HTERT RPE-1 (cell line): ENCODE measurements around the gene CD46.
"Not testable (repeated sequence)": the region's sequence is repeated elsewhere in the genome, so short reads cannot be mapped to it uniquely, and the experiment has no call there.

Experiments
- in situ Hi-C: fragments of 300-500 bp; cut with MboI; formaldehyde crosslinking; loops from 4 replicates; pipeline ENCODE4 v1.14.3; 2020; ENCODE audit warnings: low sequenced_read_pairs

The CD46 gene

DNA sequence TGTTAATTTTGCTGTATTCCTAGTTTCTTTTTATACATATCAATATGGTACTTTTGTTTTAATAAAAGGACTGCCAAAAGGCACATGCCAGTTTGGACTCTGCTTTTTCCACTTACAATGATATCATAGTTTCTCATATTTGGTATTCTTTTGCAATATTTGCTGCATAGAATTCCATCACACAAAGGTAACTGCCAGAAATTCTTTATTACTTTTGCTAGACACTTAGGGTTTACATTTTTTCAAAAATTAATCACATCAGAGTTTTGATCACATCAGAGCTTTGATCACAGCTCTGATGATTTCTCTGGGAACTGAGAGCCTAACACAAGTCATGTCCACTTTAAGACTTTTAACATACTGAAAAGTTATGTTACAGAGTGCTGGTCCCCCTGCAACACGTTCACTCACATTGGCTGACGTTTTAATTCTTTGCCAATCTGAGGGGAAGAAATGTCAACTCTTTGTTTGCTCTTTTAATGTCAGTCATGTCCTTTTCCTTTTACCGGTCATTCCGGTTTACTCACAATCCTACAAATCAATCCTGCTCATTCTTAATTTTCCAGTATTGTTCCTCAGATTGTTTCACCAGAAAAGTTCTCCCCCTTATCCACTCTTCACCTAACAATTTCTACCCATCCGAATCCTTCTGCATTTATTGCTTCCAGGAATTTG, 1.1 kb upstream of the CD46 start:
- in situ Hi-C loops = no loop called here

DNA sequence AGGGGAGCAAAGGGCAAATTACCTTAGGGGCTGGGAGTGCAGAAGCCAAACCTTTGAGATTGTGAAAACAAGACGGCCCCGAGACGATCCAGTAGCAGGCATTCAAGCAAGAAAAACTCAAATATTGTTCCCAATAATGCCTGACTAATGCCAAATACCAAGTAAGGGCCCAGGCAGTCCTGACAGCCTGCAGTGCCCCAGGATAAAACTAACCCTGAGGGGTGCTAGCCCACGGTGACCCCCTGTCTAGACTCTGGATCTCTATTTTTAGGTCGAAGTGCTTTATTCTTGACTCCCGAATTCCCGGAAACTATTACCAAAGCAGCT, 428 bp upstream of the CD46 start:
- in situ Hi-C loops = not testable (repeated sequence)

DNA sequence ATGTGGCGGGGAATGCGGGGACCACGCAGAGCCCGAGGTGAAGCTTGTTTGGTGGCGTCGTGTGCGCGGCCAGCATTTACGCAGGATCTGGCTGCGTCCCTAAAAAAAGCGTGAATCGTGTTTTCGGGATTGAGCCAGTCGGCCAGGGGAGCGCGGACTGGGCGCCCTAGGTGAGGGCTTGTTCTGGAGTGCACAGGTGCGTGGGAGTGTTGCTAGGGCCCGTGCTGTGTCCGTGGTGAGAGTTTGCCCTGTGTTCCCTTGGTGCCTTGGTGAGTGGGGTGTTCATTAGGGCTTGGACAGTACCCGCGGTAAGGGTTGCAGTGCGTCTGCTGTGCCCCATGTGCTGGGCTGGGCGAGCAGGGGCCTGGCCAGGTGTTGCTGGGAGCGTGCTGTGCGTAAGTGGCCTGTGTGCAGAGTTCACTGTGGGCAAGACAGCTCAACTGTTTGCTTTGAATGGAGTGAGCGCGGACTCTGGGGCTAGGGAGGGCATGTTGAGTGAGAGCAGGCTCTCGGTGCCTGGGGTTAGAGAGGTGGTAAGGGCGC, 673 bp downstream of the CD46 start:
- in situ Hi-C loops = no loop called here

DNA sequence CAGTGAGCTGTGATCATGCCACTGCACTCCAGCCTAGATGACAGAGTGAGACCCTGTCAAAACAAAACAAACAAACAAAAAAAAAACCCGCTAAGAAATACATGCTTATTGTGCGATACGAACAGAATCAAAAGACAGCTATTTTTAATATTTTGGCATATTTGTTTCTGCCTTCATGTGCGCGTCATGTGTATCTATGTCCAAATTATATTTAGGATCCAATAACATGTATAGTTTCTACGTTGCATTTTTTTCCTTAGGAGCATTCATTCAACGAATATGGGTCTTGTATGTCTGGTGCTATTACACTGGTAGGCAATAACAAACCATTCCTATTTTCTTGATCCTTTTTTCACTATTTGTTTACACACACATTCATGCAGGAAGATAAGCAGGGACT, 1.8 kb downstream of the CD46 start:
- in situ Hi-C loops = no loop called here

DNA sequence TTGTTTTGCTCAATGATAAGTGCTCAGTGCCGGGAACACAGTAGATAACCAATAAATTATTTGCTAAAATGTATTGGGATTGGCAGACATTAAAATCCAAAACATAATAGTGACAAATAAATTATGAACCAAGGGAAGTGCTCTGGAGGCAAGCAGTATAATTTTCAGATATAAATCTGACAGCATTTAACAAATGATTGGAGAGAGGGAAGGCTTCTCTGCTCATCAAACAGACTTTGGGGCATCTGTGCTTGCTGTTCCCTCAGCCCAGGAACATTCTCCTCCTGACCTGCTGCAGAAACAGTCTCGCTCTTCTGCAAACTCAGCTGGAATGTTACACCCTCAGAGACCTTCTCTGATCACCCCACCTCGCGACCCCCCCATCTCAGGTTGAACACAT, 2.2 kb downstream of the CD46 start:
- in situ Hi-C loops = no loop called here

DNA sequence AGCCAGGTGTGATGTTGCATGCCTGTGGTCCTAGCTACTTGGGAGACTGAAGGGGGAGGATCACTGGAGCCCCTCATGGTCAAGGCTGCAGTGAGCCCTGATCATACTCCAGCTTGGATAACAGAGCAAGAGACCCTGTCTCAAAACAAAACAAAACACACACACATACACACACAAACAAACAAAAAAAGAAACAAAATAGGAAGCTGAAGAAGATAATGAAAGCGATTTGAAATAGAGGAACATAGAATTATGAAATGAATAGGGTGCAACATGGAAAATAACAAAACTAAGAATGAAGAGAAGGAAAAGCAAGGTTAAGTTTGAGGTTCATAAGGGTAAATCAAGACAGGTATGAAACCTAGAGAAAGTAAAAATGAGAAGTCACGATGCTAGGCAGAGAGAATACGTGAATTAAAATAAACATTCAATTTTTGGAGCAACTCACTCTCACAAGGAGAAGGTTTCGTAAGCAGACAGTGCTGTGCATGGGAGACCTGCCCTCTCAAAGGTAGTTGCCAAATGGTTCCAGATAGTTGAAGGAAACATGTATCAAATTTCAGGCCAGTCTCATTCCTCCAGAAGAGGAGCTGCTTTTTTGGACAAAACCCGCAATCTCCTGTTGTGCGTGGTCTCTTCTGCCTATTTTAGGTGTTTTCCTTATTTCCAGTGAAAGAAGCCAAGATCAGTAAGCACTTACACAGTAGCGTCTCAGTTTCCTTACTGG, 3.3 kb downstream of the CD46 start:
- in situ Hi-C loops = no loop called here

DNA sequence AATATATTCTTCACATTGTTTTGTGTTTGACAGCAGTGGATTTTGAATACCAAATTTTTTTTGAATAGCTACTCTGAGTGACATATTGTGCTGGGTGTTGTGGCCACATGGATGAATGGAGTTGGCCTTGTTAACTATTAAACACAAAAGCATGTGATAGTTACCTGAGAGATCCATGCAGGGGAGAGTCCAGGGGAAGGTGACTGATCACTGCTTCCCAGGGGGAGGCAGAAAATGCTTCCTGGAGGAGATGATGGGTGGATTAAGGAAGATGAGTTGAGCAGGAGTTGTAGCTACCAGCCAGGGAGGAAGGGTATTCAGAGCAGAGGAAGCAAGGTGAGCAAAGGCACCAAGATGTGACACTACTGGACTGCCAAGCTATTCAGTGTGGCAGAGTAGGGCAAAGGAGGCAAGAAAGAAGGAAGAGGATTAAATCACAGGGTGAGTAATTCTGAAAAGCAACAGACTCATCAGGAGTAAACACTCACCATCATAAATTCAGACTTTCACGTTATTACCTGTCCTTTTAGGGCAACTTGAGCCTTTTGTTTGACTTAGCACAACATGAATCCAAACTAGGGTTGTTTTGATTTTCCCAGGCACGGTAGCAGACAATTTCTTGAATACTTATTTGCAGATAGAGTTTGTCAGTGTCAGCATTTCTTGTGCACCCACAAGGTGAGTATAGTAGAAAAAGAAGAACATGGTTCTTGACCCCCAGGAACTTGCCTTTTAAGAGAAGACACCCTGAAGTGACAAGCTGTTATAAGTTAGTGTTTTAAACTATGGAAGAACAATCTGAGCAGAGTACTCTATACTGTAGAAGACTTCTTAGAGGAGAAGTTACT, 4.2 kb downstream of the CD46 start:
- in situ Hi-C loops = no loop called here

DNA sequence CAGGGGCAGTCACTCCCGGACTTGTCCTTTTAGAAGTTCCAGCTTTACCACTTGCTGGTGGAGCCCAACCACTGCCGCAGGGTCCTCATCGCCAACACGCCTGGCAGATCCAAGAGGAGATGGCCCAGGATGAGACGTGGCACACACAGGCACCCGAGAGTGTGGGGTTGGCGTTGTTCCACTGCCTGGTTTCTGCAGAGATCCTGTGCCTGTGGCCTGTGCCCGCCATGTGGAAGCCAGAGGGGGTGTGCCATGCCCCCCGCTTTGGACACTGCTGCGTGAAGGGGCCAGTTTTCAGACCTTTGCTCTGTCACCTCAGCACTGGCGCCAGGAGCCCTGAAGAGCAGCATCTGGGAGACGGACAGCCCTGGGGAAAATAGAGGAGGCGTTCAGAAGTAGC, 10.8 kb downstream of the CD46 start:
- in situ Hi-C loops = no loop called here

DNA sequence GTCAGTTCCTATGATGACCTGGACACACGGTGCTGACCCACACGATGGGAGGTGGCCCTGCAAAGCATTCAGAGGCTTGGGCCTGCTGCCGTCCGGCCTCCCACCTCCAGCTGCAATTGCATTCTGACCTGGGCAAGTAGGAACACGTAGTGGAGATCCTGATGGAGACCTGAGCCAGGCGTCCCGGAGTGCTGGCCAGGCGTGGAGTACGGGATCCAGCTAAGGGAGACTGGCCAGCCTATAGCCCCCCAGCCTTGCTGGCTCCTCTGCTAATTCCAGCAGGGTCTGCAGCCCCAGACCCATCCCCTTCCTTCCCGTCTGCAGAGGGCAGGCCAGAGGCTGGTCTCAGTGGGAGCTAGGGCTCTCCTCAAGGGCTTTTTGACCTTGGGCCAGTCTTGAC, 11.2 kb downstream of the CD46 start:
- in situ Hi-C loops = no loop called here

DNA sequence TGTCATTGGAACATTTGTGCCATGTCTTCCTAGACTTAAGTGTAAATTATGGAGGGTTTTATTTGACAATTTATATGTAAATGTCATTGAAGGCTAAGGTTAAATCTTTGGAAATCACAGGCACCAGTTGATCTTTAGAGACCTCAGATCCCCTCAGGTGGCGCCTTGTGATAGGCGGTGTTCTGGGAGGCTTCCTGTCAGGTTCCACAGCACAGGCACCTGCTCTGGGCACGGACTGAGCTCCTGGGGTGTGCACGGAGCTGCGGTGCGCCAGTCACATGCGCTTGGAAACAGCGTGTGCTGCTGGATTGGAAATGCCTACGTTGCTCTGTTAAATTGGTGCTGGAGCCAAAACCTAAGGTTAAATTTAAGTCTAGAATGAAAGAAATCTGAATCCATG, 12.1 kb downstream of the CD46 start:
- in situ Hi-C loops = no loop called here

DNA sequence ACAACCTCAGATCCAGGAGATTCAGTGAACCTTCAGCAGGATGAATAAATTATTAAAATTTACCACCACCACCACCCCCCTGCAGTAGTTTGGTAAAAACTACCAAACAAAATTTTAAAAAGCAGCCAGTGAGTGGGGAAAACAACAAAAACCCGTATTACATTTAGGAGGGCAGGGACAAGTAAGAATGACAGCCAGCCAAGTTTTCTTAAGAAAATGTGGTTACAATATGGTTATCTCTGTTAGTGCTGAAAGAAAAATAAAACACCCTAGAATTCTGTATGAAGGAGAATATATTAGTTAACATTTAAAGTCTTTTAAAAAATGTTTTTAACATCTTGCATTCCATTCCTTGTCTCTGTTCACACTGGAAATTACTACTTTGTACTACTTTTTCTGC, 14.7 kb downstream of the CD46 start:
- in situ Hi-C loops = no loop called here

DNA sequence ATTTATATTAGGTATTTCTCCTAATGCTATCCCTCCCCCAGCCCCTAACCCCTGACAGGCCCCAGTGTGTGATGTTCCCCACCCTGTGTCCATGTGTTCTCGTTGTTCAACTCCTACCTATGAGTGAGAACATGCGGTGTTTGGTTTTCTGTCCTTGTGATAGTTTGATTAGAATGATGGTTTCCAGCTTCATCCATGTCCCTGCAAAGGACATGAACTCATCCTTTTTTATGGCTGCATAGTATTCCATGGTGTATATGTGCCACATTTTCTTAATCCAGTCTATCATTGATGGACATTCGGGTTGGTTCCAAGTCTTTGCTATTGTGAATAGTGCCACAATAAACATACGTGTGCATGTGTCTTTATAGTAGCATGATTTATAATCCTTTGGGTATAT, 18.7 kb downstream of the CD46 start:
- in situ Hi-C loops = not testable (repeated sequence)

DNA sequence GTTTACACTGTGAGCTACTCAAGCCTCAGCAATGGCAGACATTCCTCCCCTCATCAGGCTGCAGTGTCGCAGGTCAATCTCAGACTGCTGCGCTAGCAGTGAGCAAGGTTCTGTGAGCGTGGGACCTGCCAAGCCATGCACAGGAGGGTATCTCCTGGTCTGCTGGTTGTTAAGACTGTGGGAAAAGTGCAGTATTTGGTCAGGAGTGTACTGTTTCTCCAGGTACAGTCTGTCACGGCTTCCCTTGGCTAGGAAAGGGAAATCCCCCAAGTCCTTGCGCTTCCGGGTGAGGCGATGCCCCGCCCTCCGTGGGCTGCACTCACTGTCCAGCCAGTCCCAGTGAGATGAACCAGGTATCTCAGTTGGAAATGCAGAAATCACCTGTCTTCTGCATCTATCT, 24.2 kb downstream of the CD46 start:
- in situ Hi-C loops = not testable (repeated sequence)

DNA sequence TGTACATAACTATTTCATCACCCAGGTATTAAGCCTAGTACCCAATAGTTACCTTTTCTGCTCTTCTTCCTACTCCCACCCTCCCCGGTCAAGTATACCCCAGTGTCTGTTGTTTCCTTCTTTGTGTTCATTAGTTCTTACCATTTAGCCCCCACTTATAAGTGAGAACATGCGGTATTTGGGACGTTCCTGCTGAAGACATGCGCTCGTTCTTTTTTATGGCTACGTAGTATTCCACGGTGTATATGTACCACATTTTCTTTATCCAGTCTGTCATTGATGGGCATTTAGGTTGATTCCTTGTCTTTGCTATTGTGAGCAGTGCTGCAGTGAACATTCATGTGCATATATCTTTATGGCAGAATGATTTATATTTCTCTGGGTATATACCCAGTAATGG, 25.6 kb downstream of the CD46 start:
- in situ Hi-C loops = not testable (repeated sequence)

DNA sequence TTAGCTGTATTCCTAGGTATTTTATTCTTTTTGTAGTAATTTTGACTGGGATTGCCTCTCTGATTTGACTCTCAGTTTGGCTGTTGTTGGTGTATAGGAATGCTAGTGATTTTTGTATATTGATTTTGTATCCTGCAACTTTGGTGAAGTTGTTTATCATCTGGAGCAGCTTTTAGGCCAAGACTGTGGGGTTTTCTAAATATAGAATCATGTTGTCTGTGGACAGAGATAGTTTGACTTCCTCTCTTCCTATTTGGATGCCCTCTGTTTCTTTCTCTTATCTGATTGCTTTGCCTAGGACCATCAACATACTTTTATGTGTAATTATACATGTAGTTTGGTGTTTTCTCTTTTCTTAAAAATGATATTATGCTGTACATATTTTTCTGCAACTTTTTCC, 27.2 kb downstream of the CD46 start:
- in situ Hi-C loops = no loop called here

DNA sequence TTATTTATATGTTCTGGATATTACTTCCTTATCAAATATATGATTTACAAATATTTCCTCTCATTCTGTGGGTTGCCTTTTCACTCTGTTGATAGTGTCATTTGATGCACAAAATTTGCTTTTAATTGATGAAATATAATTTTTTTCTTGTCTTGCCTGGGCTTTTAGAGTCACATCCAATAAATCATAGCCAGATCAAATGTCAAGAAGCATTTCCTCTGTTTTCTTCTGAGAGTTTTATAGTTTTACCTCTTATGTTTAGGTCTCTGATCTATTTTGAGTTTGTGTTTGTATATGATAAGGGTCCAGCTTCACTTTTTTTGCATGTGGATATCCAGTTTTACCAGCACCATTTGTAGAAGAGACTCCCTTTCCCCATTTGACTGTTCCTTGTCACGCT, 29.5 kb downstream of the CD46 start:
- in situ Hi-C loops = no loop called here

DNA sequence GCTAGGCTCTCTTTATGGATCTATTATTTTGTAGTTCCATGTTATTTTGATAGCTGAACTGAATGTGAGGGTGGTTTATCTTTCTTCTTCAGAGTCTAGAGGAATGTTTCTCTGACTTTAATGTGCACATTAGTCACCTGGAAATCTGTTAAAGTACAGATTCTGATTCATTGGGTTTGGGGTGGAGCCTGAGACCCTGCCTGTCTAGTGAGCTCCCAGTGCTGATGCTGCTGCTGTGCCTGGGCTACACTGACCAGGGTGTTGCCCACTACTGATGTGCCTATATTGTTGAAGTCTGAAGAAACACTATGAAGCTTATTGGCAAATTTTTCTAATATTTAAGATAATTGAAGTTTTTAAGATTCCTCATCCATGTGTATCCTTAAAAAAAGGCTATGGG, 35.9 kb downstream of the CD46 start:
- in situ Hi-C loops = no loop called here

DNA sequence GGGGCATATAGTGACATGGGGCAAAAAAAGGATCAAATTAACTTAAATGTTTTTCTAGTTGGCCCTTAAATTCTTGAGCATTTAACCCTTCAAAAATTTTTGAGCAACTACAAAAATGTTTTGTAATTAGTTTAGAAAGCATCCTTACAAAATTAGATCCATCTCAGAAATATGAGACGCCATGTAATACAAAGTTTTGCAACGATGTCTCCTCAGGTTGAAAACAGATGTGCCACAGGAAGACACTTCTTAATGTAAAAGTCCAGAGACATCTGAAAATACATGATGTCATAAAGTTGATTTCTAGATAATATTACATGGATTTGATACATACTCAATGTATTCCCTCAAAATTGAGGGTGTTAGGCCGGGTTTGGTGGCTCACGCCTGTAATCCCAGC, 37.5 kb downstream of the CD46 start:
- in situ Hi-C loops = no loop called here

DNA sequence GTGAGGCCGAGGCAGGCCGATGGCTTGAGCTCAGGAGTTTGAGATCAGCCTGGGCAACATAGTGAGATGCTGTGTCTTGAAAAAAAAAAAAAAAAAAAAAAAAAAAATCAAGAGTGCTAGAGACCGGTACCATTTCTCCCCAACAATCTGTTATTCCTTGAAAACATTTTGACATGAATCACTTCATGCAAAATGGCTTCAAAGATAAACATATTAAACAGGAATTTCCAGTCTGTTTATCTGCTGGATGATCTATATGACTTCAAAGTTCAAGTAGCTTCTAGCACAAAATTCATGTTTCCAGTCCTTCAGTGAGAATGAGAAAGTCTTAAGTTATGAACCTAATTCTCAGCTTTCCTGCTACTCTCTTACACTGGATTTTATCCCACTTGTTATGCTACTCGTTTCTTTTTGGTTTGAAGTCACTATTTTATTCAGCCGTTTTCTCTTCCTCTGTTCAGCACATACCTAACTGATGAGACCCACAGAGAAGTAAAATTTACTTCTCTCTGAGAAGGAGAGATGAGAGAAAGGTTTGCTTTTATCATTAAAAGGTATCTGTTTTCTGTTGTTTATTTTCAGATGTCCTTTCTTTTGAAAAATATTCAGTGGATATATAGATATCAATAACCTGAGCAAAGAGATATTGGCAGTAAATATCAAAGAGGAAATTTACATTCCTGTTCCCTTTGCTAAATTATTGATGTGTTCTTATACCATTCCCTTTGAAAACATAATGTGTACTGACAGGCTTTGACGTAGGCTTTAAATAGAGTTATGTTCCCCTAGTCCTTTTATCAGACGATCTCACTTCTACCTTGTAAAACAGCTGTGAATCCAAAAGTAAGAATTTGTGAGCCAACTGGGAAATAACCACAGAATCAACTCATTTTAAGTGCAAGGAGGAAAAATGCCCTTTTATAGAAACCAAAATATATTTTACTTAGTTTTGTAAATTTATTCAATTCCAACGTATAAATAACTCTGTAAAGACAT, 38.2 kb downstream of the CD46 start:
- in situ Hi-C loops = no loop called here

DNA sequence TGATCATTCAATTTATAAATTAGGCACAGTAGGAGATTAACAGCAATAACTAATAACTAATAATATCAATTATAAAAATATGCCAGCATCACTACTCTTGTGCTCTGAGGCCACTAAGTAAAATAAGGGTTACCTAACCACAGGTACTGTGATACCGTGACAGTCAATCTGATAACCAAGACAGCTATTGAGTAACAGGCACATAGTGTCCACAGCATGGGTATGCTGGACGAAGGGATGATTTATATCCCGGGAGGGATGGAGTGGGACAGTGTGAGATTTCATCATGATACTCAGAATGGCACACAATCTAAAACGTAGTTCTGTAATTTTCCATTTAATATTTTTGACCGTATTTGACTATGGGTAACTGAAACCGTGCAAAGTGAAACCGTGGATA, 39.4 kb downstream of the CD46 start:
- in situ Hi-C loops = no loop called here

DNA sequence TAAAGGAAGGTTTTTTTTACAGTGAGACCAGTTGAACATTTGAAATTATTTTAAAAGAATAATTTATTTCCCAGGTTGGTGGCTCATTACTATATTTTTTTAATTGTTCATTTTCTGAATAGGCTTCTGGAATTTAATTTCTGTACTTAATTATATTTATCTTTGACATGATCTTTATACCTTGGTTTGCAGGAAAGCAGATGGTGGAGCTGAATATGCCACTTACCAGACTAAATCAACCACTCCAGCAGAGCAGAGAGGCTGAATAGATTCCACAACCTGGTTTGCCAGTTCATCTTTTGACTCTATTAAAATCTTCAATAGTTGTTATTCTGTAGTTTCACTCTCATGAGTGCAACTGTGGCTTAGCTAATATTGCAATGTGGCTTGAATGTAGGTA, 41.5 kb downstream of the CD46 start:
- in situ Hi-C loops = no loop called here
